Measurements from ENCODE around the gene AKT2.

DNA sequence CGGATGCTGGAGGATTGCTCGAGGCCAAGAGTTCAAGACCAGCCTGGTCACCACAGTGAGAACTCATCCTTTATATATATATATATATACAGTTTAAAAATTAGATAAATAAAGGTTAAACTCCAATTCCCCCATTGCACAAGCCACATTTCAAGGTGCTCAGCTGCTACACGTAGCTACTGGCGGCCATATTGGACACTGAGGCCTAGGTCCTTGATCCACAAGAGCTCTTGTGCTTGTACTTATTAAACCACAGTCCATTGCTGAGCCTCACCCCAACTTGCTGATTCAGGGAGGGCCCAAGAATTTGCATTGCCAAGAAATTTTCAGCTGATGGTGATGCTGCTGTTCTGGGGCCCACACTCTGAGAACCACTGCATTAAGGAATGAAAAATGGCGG is 76.5 kb downstream of the AKT2 start:
- TF ChIP-seq, protein P1, sequence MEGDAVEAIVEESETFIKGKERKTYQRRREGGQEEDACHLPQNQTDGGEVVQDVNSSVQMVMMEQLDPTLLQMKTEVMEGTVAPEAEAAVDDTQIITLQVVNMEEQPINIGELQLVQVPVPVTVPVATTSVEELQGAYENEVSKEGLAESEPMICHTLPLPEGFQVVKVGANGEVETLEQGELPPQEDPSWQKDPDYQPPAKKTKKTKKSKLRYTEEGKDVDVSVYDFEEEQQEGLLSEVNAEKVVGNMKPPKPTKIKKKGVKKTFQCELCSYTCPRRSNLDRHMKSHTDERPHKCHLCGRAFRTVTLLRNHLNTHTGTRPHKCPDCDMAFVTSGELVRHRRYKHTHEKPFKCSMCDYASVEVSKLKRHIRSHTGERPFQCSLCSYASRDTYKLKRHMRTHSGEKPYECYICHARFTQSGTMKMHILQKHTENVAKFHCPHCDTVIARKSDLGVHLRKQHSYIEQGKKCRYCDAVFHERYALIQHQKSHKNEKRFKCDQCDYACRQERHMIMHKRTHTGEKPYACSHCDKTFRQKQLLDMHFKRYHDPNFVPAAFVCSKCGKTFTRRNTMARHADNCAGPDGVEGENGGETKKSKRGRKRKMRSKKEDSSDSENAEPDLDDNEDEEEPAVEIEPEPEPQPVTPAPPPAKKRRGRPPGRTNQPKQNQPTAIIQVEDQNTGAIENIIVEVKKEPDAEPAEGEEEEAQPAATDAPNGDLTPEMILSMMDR (conservative IDR thresholded peaks at IDR 0.05; ENCODE audit: low read depth, low read length), result no peak
- no peak for TF ChIP-seq EZH2 (IDR thresholded peaks at IDR 0.05; ENCODE audit: borderline replicate concordance, low read depth, low read length, poor library complexity, severe bottlenecking)
